Nephron (organoid): Measurements from ENCODE around the gene SIGLECL1.

Source experiments
- H3K27ac Mint-ChIP-seq, 3 experiments: 2 replicates each; pipeline ENCODE4 v1.8.0; 2020; ENCODE audit warnings: mixed read lengths in 3 of 3, mild to moderate bottlenecking in 2 of 3, moderate library complexity in 1 of 3
- H3K27me3 Mint-ChIP-seq: 2 replicates; pipeline ENCODE4 v1.8.0; 2021; ENCODE audit warnings: low read depth, mild to moderate bottlenecking, moderate library complexity, mixed read lengths
- H3K36me3 Mint-ChIP-seq: 2 replicates; pipeline ENCODE4 v1.8.0; 2020; ENCODE audit warnings: low read depth, mixed read lengths
- H3K4me1 Mint-ChIP-seq: 2 replicates; pipeline ENCODE4 v1.8.0; 2020; ENCODE audit warnings: mixed read lengths
- H3K4me3 Mint-ChIP-seq, 3 experiments: 2 replicates each; pipeline ENCODE4 v1.8.0; 2020; ENCODE audit warnings: mild to moderate bottlenecking in 3 of 3, mixed read lengths in 3 of 3, moderate library complexity in 2 of 3
- H3K9me3 Mint-ChIP-seq: 2 replicates; pipeline ENCODE4 v1.8.0; 2020; ENCODE audit warnings: mixed read lengths
- TF ChIP-seq, protein P1 (sequence below), 3 experiments: fragments of 200-600 bp; sonication (generic); IDR thresholded peaks; one replicate each; pipeline ENCODE4 v1.5.0; 2021; ENCODE audit warnings: antibody characterized with exemption in 3 of 3; ENCODE audit not compliant: unreplicated experiment in 3 of 3

SIGLECL1 gene

DNA sequence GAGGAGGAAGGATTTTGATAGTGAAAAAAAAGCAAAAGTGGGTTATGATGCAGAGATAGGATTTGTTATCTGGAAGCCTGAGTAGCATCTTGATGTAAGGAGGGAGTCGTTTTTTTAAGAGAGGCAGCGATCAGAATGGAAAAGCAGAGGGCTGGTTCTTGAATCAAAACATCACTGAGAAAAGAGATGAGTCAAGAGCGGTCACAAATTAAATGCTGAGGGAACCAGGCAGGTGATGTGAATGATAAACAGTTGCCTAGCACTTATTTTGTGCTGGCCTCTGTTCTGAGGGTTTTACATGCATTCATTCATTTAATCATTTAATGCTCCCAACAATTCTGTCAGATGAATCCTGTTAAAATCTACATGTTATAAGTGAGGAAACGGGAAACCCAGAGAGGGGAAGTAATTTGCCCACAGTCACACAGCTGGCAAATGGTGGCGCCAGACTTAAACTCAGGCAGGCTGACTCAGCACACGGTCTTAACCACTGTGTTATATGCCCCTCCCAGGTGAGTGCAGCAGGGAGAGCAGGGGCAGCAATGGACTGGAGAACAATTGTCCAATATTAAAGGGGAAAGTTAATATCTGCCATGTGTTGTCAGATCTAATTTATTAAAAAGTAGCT is 21.4 kb downstream of the SIGLECL1 start:
- TF ChIP-seq, protein P1, sequence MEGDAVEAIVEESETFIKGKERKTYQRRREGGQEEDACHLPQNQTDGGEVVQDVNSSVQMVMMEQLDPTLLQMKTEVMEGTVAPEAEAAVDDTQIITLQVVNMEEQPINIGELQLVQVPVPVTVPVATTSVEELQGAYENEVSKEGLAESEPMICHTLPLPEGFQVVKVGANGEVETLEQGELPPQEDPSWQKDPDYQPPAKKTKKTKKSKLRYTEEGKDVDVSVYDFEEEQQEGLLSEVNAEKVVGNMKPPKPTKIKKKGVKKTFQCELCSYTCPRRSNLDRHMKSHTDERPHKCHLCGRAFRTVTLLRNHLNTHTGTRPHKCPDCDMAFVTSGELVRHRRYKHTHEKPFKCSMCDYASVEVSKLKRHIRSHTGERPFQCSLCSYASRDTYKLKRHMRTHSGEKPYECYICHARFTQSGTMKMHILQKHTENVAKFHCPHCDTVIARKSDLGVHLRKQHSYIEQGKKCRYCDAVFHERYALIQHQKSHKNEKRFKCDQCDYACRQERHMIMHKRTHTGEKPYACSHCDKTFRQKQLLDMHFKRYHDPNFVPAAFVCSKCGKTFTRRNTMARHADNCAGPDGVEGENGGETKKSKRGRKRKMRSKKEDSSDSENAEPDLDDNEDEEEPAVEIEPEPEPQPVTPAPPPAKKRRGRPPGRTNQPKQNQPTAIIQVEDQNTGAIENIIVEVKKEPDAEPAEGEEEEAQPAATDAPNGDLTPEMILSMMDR (IDR thresholded peaks at IDR 0.05; ENCODE audit: unreplicated experiment in 3 of 3), result no peak
- Mint-ChIP-seq H3K27ac (no peak overlapping the region), H3K4me1 (no peaks in the 10 kb centered on the region), H3K27me3 (peaks cover 13% of the 10 kb centered on the region), H3K4me3 (no peak overlapping the region), H3K36me3 (no peaks in the 10 kb centered on the region), H3K9me3 (no peaks in the 10 kb centered on the region)

DNA sequence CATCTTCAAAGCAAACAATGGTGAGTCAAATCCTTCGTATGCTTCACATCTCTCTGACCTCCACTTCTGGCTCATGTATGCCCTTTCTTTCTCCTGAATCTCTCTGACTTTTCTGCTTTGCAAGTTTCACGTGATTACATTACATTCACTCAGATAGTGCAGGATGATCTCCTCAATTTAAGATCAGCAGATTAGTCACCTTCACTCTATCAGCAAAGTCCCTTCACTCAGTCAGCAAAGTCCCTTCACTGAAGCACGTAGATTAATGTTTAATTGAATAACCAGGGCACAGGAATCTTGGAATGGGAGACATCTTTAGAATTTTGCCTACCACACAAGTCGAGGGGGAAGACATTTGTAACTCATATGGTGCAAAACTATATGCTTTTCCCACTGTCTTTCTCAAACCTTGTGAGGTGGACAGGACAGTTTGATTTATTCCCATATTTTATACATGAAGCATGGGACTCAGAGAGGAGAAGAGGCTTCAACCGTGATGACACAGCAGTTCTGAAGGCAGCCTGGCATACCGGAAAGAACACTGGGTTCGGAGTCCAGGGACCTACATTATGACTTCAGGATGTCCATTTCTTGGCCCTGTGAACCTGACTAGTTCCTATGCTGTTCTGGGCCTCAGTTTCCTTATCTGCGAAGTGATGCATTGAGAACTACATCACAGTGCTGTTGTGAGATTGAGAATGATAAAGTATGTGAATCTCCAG is 23.3 kb downstream of the SIGLECL1 start:
- Mint-ChIP-seq H3K27ac (no peak overlapping the region), H3K9me3 (peaks cover 4% of the 10 kb centered on the region), H3K4me3 (no peak overlapping the region), H3K27me3 (peaks cover 26% of the 10 kb centered on the region), H3K4me1 (no peaks in the 10 kb centered on the region), H3K36me3 (no peaks in the 10 kb centered on the region)
- TF ChIP-seq, protein P1 (IDR thresholded peaks at IDR 0.05; ENCODE audit: unreplicated experiment in 3 of 3), result no peak

GRCh38 chr19:51277112-51277511 is 26.2 kb downstream of the SIGLECL1 start:
- peaks cover 31% of the 10 kb centered on the region for H3K27me3 Mint-ChIP-seq
- H3K27ac Mint-ChIP-seq, result no peak overlapping the region
- H3K4me1 Mint-ChIP-seq, result no peaks in the 10 kb centered on the region
- TF ChIP-seq, protein P1 (IDR thresholded peaks at IDR 0.05; ENCODE audit: unreplicated experiment in 3 of 3), result no peak
- H3K36me3 Mint-ChIP-seq, result no peaks in the 10 kb centered on the region
- no peak overlapping the region for H3K4me3 Mint-ChIP-seq
- H3K9me3 Mint-ChIP-seq, result peaks cover 8% of the 10 kb centered on the region

GRCh38 chr19:51282335-51282734 is 31.5 kb downstream of the SIGLECL1 start:
- no peaks in the 10 kb centered on the region for H3K36me3 Mint-ChIP-seq
- TF ChIP-seq, protein P1 (IDR thresholded peaks at IDR 0.05; ENCODE audit: unreplicated experiment in 3 of 3), result no peak
- peaks cover 11% of the 10 kb centered on the region for H3K9me3 Mint-ChIP-seq
- no peak overlapping the region for H3K27ac Mint-ChIP-seq
- H3K4me3 Mint-ChIP-seq, result no peak overlapping the region
- peaks cover 27% of the 10 kb centered on the region for H3K27me3 Mint-ChIP-seq
- no peaks in the 10 kb centered on the region for H3K4me1 Mint-ChIP-seq

- Mint-ChIP-seq H3K9me3 (peaks cover 7% of the 10 kb centered on the region), H3K4me3 (no peak overlapping the region), H3K27ac (no peak overlapping the region), H3K36me3 (no peaks in the 10 kb centered on the region), H3K4me1 (no peaks in the 10 kb centered on the region), H3K27me3 (peaks cover 15% of the 10 kb centered on the region)
- TF ChIP-seq, protein P1 (IDR thresholded peaks at IDR 0.05; ENCODE audit: unreplicated experiment in 3 of 3), result no peak
These were observed 34.8 kb downstream of the SIGLECL1 start for GRCh38 chr19:51285682-51286081.

DNA sequence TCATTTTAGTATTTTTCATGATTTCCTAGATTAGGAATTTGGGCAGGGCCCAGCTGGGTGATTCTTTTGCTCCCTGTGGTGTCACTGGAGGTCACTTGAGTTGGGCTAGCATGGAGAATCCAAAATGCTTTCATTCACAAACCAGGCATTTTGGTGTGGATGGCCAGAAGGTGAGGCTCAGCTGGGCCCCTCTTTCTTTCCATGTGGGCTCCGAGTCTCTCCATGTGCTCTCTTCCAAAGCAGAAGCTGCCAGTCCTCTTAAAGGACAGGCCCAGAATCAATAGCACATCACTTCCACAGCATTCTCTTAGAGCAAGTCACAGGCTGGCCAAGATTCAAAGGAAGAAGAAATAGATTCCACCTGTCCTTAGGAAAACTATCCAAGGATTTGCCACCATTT is 38.8 kb downstream of the SIGLECL1 start:
- TF ChIP-seq, protein P1 (IDR thresholded peaks at IDR 0.05; ENCODE audit: unreplicated experiment in 3 of 3), result no peak
- Mint-ChIP-seq H3K4me3 (no peak overlapping the region), H3K9me3 (no peaks in the 10 kb centered on the region), H3K27me3 (peaks cover 12% of the 10 kb centered on the region), H3K36me3 (no peaks in the 10 kb centered on the region), H3K4me1 (peaks cover 9% of the 10 kb centered on the region), H3K27ac (no peak overlapping the region)
